NCI-H460 (cell line): Measurements from ENCODE around the gene EPHB2. TPM values are rescaled to one million over a fixed set of nuclear protein-coding genes. Genes with fewer than 3 reads are reported as not detected.

Experiments used
- DNase-seq: peaks from one replicate; pipeline ENCODE4 v3.0.0-alpha.2; 2016; ENCODE audit warnings: low read depth; ENCODE audit errors: extremely low read depth
- total RNA-seq: library from RNA; depleted of rRNA; stranded (reverse); fragments of >200 nt; shearing (Covaris generic); gene quantifications from 2 replicates; pipeline ENCODE4 v1.2.3, GENCODE V29; 2014

The EPHB2 gene
- total RNA-seq, 1 experiment from 2014 or later = 0.20 TPM

GRCh38 chr1:22850281-22850680 lies 139.6 kb downstream of the EPHB2 start:
- no peak for DNase-seq

GRCh38 chr1:22850681-22851080 lies 140.0 kb downstream of the EPHB2 start:
- no peak for DNase-seq

- no peak for DNase-seq
Observed at GRCh38 chr1:22851517-22851916, 140.9 kb downstream of the EPHB2 start.

GRCh38 chr1:22852144-22852655 lies 141.6 kb downstream of the EPHB2 start:
- no peak for DNase-seq

- DNase-seq = no peak
Observed at GRCh38 chr1:22853651-22854185, 143.1 kb downstream of the EPHB2 start.

GRCh38 chr1:22854688-22855565 lies 144.3 kb downstream of the EPHB2 start:
- DNase-seq = no peak

DNA sequence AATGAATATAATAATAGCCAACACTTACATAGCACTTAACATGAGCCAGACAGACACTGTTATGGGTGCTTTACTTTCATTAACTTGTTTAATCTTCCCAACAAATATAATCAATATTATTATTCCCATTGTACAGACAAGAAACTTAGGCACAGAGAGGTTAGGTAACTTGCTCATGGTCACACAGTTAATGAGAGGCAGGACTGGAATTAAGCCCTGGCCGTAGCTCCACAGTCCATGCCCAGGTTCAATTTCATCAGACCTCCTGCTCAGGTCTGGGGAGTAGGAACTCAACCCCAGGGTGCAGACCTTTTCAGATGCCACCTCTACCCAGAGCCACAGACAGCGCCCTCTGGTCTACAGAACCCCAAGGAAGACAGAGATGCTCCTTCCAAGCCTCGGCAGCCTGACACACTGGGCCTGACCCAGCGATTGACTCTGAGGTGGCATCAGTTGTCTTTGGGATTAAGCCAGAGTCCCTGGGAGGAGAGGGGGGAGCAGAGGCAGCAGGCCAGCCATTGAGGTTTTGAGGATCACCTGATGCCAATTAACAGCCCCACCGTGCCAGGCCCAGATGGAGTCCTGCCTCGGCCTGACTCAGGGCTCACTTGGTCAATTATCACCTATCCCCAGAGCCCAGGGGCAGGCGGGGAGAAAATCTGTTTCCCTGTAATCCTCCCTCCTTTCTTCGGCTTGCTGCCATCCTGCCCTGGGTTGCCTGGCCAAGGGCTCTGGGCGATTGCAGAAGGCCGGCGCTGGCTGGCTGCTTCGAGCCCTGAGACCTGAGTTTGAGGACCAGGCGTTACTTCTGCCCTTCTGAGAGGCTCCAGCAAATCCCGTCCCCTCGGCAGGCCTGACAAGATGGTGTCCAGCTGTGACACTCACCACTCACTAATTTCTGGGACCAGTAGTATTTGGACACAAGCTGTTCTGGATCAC lies 145.3 kb downstream of the EPHB2 start:
- DNase-seq = no peak

GRCh38 chr1:22857661-22858060 lies 147.0 kb downstream of the EPHB2 start:
- no peak for DNase-seq

GRCh38 chr1:22860414-22860800 lies 149.8 kb downstream of the EPHB2 start:
- no peak for DNase-seq

DNA sequence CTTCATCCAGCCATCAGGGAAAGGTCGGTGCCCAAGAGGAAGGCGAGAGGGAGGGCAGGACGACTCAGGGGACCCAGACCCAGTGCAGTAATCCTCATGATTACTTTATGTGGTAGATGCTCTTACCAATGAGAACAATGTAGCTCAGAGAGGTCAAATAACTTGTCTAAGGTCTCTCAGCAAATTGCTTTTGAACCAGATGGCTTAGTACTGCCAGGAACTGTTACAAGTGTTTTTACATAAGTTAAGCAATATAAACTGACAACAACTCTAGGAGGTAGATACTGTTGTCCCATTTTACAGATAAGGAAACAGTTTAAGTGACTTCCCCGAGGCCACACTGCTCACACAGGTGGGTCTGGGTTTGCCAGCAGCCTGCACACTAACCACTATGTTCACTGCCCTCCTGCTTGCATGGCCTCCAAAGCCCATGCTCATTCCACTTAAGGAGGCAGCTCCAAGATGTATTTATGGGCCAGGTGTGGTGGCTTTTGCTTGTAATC lies 150.3 kb downstream of the EPHB2 start:
- DNase-seq = no peak

DNA sequence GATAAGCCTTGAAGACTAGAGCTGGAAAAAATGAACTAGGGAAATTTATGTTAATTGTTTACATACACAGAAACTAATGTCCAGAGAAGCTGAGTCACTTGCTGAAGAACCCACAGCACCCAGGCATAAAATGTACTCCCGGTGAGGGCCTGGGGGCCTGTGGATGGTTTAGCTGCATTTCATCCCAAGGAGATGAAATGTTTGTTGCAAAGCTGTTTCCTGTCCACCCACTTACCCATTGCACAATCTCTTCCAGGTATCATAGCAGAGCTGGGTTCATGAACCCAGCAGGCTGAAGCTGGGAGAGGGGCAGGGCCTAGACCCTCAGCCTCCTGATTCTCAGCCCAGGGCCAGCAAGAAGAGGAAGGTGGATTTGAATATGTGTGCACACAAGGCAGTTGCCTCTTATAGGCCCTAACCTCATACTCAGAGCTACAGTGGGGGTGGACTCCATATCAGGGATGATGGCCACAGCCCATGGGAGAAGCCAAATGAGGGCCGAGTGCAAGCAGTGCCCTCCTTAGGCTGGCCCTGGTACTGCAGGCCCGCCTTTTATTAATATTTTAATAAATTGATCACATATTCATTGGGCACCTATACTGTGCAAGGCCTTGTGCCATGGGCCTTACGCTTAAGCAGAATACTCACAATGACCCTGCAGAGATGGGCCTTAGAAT lies 151.3 kb downstream of the EPHB2 start:
- DNase-seq = no peak

DNA sequence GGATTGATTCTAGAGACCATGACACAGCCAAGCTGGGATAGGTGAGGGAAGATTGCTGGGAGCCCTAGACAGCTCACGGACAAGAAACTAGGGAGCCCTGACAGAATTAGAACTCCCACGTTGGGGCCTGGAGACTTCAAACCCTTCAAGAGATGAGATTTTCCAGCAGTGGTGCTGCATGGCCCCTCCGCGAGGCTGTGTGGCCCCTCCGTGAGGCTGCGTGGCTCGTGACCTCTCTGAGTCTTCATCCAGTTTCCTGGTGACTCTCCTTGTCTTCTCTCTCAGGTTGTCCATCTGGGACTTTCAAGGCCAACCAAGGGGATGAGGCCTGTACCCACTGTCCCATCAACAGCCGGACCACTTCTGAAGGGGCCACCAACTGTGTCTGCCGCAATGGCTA lies 152.1 kb downstream of the EPHB2 start:
- DNase-seq = no peak

GRCh38 chr1:22863766-22864165 lies 153.1 kb downstream of the EPHB2 start:
- DNase-seq = no peak

- no peak for DNase-seq
Observed at GRCh38 chr1:22864886-22865285, 154.2 kb downstream of the EPHB2 start.

DNA sequence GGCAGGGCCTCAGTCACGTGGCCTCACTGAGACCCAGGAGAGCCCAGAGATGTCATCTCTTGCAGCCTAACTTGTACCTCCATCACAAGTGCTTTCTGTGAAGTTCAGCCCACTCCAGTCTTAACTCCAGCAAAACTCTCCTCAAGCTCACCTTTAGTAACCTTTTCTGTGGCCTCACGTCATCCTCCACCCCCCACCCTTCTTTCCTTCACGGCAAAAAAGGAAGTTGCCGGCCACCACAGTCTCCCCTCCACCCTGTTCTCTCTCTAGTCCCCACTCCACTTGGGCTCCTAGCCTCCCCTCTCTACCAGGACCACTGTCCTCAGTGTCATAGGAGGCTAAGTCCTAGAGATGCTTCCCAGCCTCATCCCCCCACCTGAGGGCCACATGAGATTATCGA lies 155.1 kb downstream of the EPHB2 start:
- no peak for DNase-seq

GRCh38 chr1:22866868-22867267 lies 156.2 kb downstream of the EPHB2 start:
- DNase-seq = no peak

DNA sequence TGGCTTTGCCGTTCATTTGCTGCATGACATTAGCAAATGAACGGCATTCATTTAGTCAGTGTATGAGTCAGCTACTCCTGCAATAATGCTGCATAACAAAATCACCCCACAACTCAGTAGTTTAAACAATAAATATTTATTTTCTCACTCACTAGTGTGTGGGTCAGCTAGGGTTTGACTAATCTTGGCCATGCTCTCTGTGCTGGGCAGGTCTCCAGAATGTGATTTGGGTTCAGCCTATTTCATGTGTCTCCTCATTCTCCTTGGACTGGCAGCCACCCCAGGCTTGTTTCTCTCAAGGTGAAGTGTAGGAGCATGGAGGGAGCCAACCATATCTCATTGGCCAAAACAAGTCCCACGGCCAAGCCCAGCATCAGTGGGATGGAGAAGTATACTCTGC lies 157.7 kb downstream of the EPHB2 start:
- DNase-seq = no peak

DNA sequence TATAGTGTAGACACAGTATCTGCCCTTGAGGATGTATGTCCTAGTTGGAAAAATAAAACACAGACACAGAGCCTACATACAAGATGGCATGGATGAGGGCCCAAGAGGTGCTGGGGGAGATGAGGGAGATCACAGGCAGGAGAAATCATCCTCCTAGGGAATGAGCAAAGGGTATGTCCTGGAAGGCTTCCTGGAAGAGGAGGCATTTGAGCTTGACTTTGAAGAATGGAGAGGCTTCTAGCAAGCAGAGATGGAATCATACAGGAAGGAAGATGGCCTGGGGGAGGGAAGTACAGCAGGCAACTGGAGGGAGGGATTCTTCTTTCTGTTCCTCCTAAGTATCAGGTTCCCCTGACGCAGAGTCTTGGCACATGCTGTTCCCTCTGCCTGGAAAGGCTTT lies 158.7 kb downstream of the EPHB2 start:
- DNase-seq = no peak

DNA sequence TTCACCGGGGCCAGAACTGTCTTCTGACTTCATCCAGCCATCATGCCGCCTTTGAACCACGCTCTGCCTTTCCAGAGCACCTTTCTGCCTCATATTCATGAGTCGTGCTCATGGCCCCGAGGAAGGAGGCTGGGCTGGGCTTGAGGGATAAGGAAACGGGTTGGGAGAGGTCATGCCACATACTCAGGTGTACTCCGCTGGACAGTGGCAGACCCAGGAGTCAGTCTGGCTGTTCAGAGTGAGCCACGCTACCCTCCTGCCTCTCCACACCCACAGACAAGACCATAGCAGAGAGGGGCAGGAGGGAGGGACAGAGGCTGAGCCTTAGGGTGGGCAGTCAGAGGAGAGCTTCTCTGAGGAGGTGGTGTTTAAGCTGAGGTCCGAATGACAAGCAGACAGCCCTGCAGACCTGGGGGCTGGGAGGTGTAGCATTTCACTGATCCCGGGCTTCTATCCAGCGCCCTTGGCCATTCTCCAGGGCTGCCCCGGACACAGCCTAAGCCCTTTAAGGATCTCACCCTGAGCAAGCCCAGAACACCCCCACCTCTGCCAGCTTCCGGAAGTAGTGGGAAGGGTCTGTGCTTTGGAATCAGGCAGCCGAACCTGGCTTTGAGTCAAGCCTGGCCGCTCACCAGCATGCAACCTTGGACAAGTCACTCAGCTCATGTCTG lies 159.7 kb downstream of the EPHB2 start:
- no peak for DNase-seq
